GM12801 (cell line): ENCODE data around the gene MBD3L4.
"Not testable (repeated sequence)": the region's sequence is repeated elsewhere in the genome, so short reads cannot be mapped to it uniquely, and the experiment has no call there.

Experiments used
- CTCF ChIP-seq: IDR thresholded peaks from one replicate; pipeline ENCODE4 v1.5.1; 2011; ENCODE audit warnings: control low read depth; ENCODE audit not compliant: insufficient read length; ENCODE audit errors: extremely low read depth

Gene MBD3L4

GRCh38 chr19:7069904-7070226 is 29.9 kb upstream of the MBD3L4 start:
- TF ChIP-seq CTCF: no peak

- TF ChIP-seq CTCF: no peak
Measured at GRCh38 chr19:7069042-7069903, 29.3 kb upstream of the MBD3L4 start, which contains the start of gene ZNF557. TSS of gene ZNF557 (plus strand) at chr19:7069703. CDS start at chr19:7075075, 5,372 bp downstream.

GRCh38 chr19:7068599-7068998 is 28.6 kb upstream of the MBD3L4 start:
- TF ChIP-seq CTCF: no peak

- TF ChIP-seq CTCF: no peak
Measured at GRCh38 chr19:7067716-7068115, 27.7 kb upstream of the MBD3L4 start.

- no peak for TF ChIP-seq CTCF
Measured at GRCh38 chr19:7063764-7064418, 23.9 kb upstream of the MBD3L4 start.

- TF ChIP-seq CTCF: no peak
Measured at GRCh38 chr19:7063339-7063738, 23.4 kb upstream of the MBD3L4 start.

GRCh38 chr19:7058576-7058975 is 18.6 kb upstream of the MBD3L4 start, which contains the start of gene MBD3L3:
TSS of gene MBD3L3 (minus strand) at chr19:7058676. CDS start at chr19:7058605, 71 bp downstream.
- not testable (repeated sequence) for TF ChIP-seq CTCF
